Neutrophil (primary cell): ENCODE results near the gene UPB1.
A peak's percentile ranks its signal among the peaks of the same experiment; 100 is the strongest.

Experiments
- H3K27ac ChIP-seq: fragments of 200-600 bp; sonication (generic); 2 replicates; pipeline ENCODE4 v1.5.1; 2016; ENCODE audit warnings: mild to moderate bottlenecking, moderate library complexity
- H3K27me3 ChIP-seq: fragments of 200-600 bp; sonication (generic); 2 replicates; pipeline ENCODE4 v1.6.0; 2016; ENCODE audit warnings: mild to moderate bottlenecking
- H3K36me3 ChIP-seq: fragments of 200-600 bp; sonication (generic); 2 replicates; pipeline ENCODE4 v1.5.1; 2017
- H3K4me1 ChIP-seq, 2 experiments: fragments of 200-600 bp in 1 of 2; sonication (generic) in 1 of 2; 1 replicate in 1 of 2; 2 replicates in 1 of 2; pipeline versions ENCODE4 v1.5.1 to v1.6.1; 2013 to 2016; ENCODE audit warnings: low read depth in 1 of 2, low read length in 1 of 2, mild to moderate bottlenecking in 1 of 2, moderate library complexity in 1 of 2; ENCODE audit not compliant: control insufficient read depth in 1 of 2, insufficient read depth in 1 of 2
- H3K4me3 ChIP-seq, 2 experiments: fragments of 200-600 bp in 1 of 2; sonication (generic) in 1 of 2; 1 replicate in 1 of 2; 2 replicates in 1 of 2; pipeline ENCODE4 v1.5.1; 2013 to 2016; ENCODE audit warnings: low read depth in 1 of 2, low read length in 1 of 2, mild to moderate bottlenecking in 1 of 2, moderate library complexity in 1 of 2
- H3K9me3 ChIP-seq: fragments of 200-600 bp; sonication (generic); 2 replicates; pipeline ENCODE4 v1.5.1; 2016
- TF ChIP-seq, protein P1 (sequence below): fragments of 200-600 bp; sonication (generic); IDR thresholded peaks from 2 replicates; pipeline ENCODE4 v1.5.1; 2016; ENCODE audit warnings: antibody characterized with exemption

The UPB1 gene

DNA sequence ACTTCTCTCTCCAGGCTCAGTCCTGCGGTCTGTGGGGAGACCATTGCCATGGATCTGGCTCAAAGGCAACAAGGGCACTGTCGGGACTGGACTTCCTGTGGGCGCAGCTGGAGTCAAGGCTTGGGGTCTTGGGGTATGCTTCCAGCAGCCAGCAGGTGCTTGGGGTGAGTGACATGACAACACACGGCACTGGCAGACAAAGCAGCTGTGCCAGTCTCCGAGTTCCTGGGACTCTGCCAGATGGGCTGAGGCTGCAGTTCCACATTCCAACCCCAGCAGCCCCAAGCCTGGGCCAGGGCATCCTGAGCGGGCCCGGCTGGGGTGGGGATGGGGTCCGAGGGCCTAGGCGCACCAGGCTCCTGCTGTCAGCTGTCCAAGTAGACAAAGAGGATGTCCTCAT is 47.5 kb downstream of the UPB1 start:
- H3K36me3 ChIP-seq: peaks cover 82% of the 10 kb centered on the region
- H3K9me3 ChIP-seq: no peaks in the 10 kb centered on the region
- peak overlapping the region; percentile 33 to 42 for H3K4me3 ChIP-seq
- peak overlapping the region; percentile 92 for H3K27ac ChIP-seq
- TF ChIP-seq, protein P1, sequence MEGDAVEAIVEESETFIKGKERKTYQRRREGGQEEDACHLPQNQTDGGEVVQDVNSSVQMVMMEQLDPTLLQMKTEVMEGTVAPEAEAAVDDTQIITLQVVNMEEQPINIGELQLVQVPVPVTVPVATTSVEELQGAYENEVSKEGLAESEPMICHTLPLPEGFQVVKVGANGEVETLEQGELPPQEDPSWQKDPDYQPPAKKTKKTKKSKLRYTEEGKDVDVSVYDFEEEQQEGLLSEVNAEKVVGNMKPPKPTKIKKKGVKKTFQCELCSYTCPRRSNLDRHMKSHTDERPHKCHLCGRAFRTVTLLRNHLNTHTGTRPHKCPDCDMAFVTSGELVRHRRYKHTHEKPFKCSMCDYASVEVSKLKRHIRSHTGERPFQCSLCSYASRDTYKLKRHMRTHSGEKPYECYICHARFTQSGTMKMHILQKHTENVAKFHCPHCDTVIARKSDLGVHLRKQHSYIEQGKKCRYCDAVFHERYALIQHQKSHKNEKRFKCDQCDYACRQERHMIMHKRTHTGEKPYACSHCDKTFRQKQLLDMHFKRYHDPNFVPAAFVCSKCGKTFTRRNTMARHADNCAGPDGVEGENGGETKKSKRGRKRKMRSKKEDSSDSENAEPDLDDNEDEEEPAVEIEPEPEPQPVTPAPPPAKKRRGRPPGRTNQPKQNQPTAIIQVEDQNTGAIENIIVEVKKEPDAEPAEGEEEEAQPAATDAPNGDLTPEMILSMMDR: peak; percentile 24
- no peaks in the 10 kb centered on the region for H3K27me3 ChIP-seq
- H3K4me1 ChIP-seq: peaks cover 31 to 33% of the 10 kb centered on the region in 2 experiments

DNA sequence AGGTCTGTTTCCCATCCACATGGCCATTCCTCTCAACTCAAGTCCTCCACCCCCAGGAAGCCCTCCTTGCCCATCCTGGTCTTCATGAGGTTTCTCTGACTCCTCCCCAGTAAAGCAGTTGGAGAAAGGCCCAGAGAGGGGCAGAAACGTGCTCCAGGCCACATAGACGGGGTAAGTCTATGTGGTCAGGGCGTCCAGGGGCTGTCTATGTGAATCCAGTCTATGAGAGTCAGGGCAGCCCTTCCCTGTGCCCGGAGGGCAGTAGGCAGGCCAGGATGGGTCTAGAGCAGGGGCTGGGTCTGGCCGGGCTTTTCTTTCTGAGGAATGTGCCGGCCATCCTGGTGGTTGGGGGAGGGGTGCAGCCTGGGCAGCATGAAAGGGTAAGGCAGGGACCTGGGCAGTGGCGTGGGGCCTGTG is 48.1 kb downstream of the UPB1 start:
- peaks cover 31 to 33% of the 10 kb centered on the region in 2 experiments for H3K4me1 ChIP-seq
- H3K27ac ChIP-seq: peak overlapping the region; percentile 92
- TF ChIP-seq, protein P1: no peak
- peaks cover 88% of the 10 kb centered on the region for H3K36me3 ChIP-seq
- H3K9me3 ChIP-seq: no peaks in the 10 kb centered on the region
- H3K4me3 ChIP-seq: peak overlapping the region in 1 of 2 experiments; percentile 42
- H3K27me3 ChIP-seq: no peaks in the 10 kb centered on the region

DNA sequence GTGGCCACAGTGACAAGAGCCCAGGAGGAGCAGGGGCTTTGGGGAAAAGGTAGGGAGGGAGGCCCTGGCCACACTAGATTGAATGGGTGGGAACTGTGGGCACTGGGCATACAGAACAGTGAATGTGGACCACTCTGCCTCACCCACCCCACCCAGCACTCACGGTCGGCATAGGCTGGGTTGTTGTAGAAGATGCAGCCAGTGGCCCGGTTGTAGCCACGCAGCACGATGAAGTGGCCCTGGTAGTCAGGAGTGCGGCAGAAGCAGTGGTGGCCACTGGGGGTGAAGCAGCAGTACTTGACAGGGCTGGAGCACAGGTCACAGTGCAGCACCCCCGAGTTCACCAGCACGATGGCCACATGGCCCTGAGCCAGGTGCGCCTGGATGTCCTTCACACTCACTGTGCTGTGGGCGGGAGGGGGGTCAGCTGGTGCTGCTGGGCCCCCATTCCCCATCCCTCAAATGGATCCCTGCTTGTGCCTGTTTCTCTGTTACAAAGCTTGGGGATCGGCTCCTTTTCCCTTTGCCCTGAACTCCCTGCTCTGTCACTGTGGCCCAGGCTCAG is 48.6 kb downstream of the UPB1 start:
- H3K27ac ChIP-seq: peak overlapping the region; percentile 92
- no peaks in the 10 kb centered on the region for H3K9me3 ChIP-seq
- no peak overlapping the region for H3K4me3 ChIP-seq
- peaks cover 90% of the 10 kb centered on the region for H3K36me3 ChIP-seq
- TF ChIP-seq, protein P1: no peak
- H3K4me1 ChIP-seq: peaks cover 31 to 33% of the 10 kb centered on the region in 2 experiments
- no peaks in the 10 kb centered on the region for H3K27me3 ChIP-seq

DNA sequence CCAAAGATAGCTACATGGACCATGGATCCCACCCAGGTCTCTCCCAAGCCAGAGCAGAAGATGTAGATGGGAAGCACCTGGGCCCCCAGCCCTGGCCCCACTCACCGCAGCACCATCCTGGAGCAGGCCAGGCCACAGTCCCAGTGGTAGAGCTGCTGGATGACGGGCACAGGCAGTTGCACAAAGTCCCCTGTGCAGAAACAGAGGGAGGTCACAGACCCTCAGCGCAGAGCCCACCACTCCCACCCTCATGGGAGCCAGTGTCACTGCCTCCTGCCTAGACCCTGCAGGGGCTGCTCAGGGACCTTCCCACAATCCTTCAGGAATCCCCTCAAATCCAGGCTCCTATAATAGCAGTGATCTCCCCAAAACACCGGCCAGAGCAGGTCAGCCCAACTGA is 53.7 kb downstream of the UPB1 start:
- no peak overlapping the region for H3K4me3 ChIP-seq
- peaks cover 32 to 34% of the 10 kb centered on the region in 2 experiments for H3K4me1 ChIP-seq
- H3K27ac ChIP-seq: no peak overlapping the region
- H3K27me3 ChIP-seq: no peaks in the 10 kb centered on the region
- peaks cover 66% of the 10 kb centered on the region for H3K36me3 ChIP-seq
- TF ChIP-seq, protein P1: no peak
- H3K9me3 ChIP-seq: no peaks in the 10 kb centered on the region

DNA sequence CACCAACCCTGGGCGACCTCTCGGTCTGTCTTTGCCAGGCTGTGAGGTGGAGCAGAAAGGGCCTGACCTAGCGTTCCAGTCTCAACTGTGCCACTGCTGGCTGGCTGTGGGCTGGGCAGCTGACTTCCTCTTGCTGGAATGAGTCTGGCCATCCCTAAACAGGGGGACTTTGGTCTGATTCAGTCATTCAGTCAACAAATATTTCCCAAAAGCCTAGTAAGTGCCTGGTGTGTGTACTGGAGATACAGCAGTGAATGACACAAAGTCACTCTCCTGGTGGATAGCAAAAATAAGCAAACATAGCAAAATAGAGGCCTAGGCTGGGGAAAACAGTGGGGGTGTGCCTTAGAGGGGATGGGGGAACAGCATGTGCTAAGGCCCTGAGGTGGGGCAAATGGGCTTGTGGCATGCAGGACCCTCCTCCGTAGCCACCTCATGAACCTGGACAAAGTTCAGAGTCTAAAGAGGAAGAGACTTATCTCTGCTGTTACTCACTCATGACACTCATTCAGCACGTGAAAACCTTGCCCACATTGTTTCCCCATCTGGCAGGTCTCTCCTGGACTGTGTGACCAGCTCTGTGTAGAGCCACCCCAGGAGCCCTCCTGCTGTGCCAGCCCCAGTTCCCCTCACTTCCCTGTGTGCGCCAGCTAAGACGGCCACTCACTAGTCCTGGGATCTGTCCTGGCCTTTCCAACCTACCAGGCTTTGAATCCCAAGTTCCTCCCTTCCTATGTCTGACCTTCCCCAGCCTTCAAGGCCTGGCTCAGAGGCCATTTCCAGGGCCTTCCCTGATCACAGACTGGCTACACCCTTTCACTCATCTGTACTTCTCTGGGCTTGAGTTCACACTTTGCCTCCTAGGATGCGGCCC is 55.1 kb downstream of the UPB1 start:
- no peaks in the 10 kb centered on the region for H3K27me3 ChIP-seq
- TF ChIP-seq, protein P1: no peak
- peaks cover 52% of the 10 kb centered on the region for H3K36me3 ChIP-seq
- H3K4me1 ChIP-seq: peaks cover 40 to 43% of the 10 kb centered on the region in 2 experiments
- peak overlapping the region in 1 of 2 experiments; percentile 6 for H3K4me3 ChIP-seq
- peak overlapping the region; percentile 81 for H3K27ac ChIP-seq
- H3K9me3 ChIP-seq: no peaks in the 10 kb centered on the region
